Upper lobe of left lung (tissue), 6 donors: Measurements from ENCODE around the gene FOXP1. TPM values are rescaled to one million over a fixed set of nuclear protein-coding genes. Genes with fewer than 3 reads are reported as not detected.

Source experiments
- ATAC-seq, 2 donors: fragments of 200-7000 bp; cut with Tn5 transposase; one replicate each; pipeline ENCODE4 v1.9.1; 2022; ENCODE audit warnings: mild to moderate bottlenecking in 2 of 2, moderate library complexity in 2 of 2; ENCODE audit not compliant: low FRiP score in 2 of 2
- DNase-seq, 2 donors: peaks; one replicate each; pipeline ENCODE4 v3.0.0-alpha.2; 2019 to 2020
- H3K27ac ChIP-seq, 4 donors: fragments of 200-600 bp; sonication (generic); one replicate each; pipeline ENCODE4 v1.5.1; 2016 to 2019
- H3K27me3 ChIP-seq, 4 donors: fragments of 200-600 bp; sonication (generic); one replicate each; pipeline ENCODE4 v1.5.1; 2017 to 2019
- H3K36me3 ChIP-seq, 4 donors: fragments of 200-600 bp; sonication (generic); one replicate each; pipeline ENCODE4 v1.5.1; 2016 to 2019
- H3K4me1 ChIP-seq, 4 donors: fragments of 200-600 bp; sonication (generic); one replicate each; pipeline ENCODE4 v1.5.1; 2018 to 2019
- H3K4me3 ChIP-seq, 4 donors: fragments of 200-600 bp; sonication (generic); one replicate each; pipeline ENCODE4 v1.5.1; 2017 to 2019; ENCODE audit warnings: mild to moderate bottlenecking in 2 of 4, moderate library complexity in 1 of 4
- H3K9me3 ChIP-seq, 4 donors: fragments of 200-600 bp; sonication (generic); one replicate each; pipeline ENCODE4 v1.5.1; 2018 to 2019
- CTCF ChIP-seq, 6 experiments: fragments of 450-650 bp in 4 of 6; fragments of 200-600 bp in 2 of 6; sonication (generic) in 2 of 6; IDR thresholded peaks; one replicate each; pipeline ENCODE4 v1.5.1; 2016 to 2019; ENCODE audit warnings: antibody characterized with exemption in 6 of 6
- EP300 ChIP-seq, 4 donors: sonication (generic); formaldehyde crosslinking; IDR thresholded peaks; one replicate each; pipeline ENCODE4 v1.5.1; 2017; ENCODE audit warnings: antibody characterized with exemption in 4 of 4, control low read depth in 2 of 4
- POLR2A ChIP-seq, 4 donors: fragments of 450-650 bp; IDR thresholded peaks; one replicate each; pipeline ENCODE4 v1.5.1; 2016 to 2017; ENCODE audit warnings: antibody characterized with exemption in 4 of 4, mild to moderate bottlenecking in 2 of 4
- POLR2AphosphoS5 ChIP-seq, 2 donors: sonication (generic); formaldehyde crosslinking; IDR thresholded peaks; one replicate each; pipeline ENCODE4 v1.5.1; 2017; ENCODE audit warnings: antibody characterized with exemption in 2 of 2
- WGBS, 2 donors: methylation state at CpG; one replicate each; pipeline ENCODE4 v1.1.5; 2017 to 2018; 5-methylcytosine and 5-hydroxymethylcytosine counted together
- total RNA-seq, 6 donors: library from RNA; depleted of rRNA in 4 of 6; stranded (reverse); fragments of >200 nt in 4 of 6; gene quantifications; one replicate each; pipeline versions ENCODE4 v1.1.0 to v1.2.1, GENCODE V29; 2016 to 2021
- donor health status: DM: no; HTN: no; CAD: no; lungs with moderate emphysema.
- donor health status: DM: no; HTN: yes; CAD: no; lungs with severe emphysema.

Gene FOXP1
- total RNA-seq, 6 donors from 2014 or later: 103 to 248 (median 134) TPM

- no peak overlapping the region for H3K27ac ChIP-seq
- 70 to 78% methylated on average over 3 of the region's 3 CpGs for WGBS, 2 donors
- no peaks in the 10 kb centered on the region for H3K9me3 ChIP-seq
- DNase-seq: no peak
- no peak overlapping the region for H3K4me3 ChIP-seq
- H3K27me3 ChIP-seq: no peaks in the 10 kb centered on the region
- ATAC-seq: no peak
- H3K4me1 ChIP-seq: peaks cover 0 to 8% (median 5%) of the 10 kb centered on the region in 4 donors
- no peak for TF ChIP-seq EP300 (IDR thresholded peaks at IDR 0.05)
- no peak for TF ChIP-seq POLR2AphosphoS5 (IDR thresholded peaks at IDR 0.05)
- TF ChIP-seq CTCF (IDR thresholded peaks at IDR 0.05): no peak
- no peak for TF ChIP-seq POLR2A (IDR thresholded peaks at IDR 0.05)
- H3K36me3 ChIP-seq: no peaks in the 10 kb centered on the region
Measured at GRCh38 chr3:71525391-71525790, 58.1 kb downstream of the FOXP1 start.

GRCh38 chr3:71524672-71525071 is 58.9 kb downstream of the FOXP1 start:
- no peak for TF ChIP-seq EP300 (IDR thresholded peaks at IDR 0.05)
- TF ChIP-seq POLR2AphosphoS5 (IDR thresholded peaks at IDR 0.05): no peak
- TF ChIP-seq CTCF (IDR thresholded peaks at IDR 0.05): no peak
- no peak for TF ChIP-seq POLR2A (IDR thresholded peaks at IDR 0.05)
- peaks cover 0 to 8% (median 5%) of the 10 kb centered on the region in 4 donors for H3K4me1 ChIP-seq
- no peak for DNase-seq
- no peaks in the 10 kb centered on the region for H3K27me3 ChIP-seq
- ATAC-seq: no peak
- no peaks in the 10 kb centered on the region for H3K36me3 ChIP-seq
- H3K4me3 ChIP-seq: no peak overlapping the region
- 63 to 71% methylated on average over 7 of the region's 7 CpGs for whole genome bisulfite sequencing, 2 donors
- H3K9me3 ChIP-seq: no peaks in the 10 kb centered on the region
- H3K27ac ChIP-seq: no peak overlapping the region

- Histone ChIP-seq H3K27ac (no peak overlapping the region), H3K36me3 (no peaks in the 10 kb centered on the region), H3K9me3 (no peaks in the 10 kb centered on the region), H3K4me3 (no peak overlapping the region), H3K27me3 (no peaks in the 10 kb centered on the region), H3K4me1 (peaks cover 0 to 8% (median 5%) of the 10 kb centered on the region in 4 donors)
- WGBS, 2 donors: 95 to 98% methylated on average over 4 of the region's 4 CpGs
- TF ChIP-seq POLR2A (IDR thresholded peaks at IDR 0.05): no peak
- no peak for TF ChIP-seq EP300 (IDR thresholded peaks at IDR 0.05)
- no peak for TF ChIP-seq POLR2AphosphoS5 (IDR thresholded peaks at IDR 0.05)
- TF ChIP-seq CTCF (IDR thresholded peaks at IDR 0.05): no peak
- DNase-seq: no peak
- no peak for ATAC-seq
Measured at GRCh38 chr3:71523628-71524027, 59.9 kb downstream of the FOXP1 start.

- TF ChIP-seq POLR2A (IDR thresholded peaks at IDR 0.05) (no peak), EP300 (IDR thresholded peaks at IDR 0.05) (no peak), POLR2AphosphoS5 (IDR thresholded peaks at IDR 0.05) (no peak), CTCF (IDR thresholded peaks at IDR 0.05) (no peak)
- 82 to 83% methylated on average over 7 of the region's 7 CpGs for WGBS, 2 donors
Measured at GRCh38 chr3:71521940-71522876, 61.3 kb downstream of the FOXP1 start.

More at GRCh38 chr3:71521940-71522876, 61.3 kb downstream of the FOXP1 start:
- no peak overlapping the region for H3K4me3 ChIP-seq
- peaks cover 0 to 8% (median 6%) of the 10 kb centered on the region in 4 donors for H3K4me1 ChIP-seq
- no peak for ATAC-seq
- H3K36me3 ChIP-seq: no peaks in the 10 kb centered on the region
- no peak for DNase-seq
- no peaks in the 10 kb centered on the region for H3K9me3 ChIP-seq
- no peaks in the 10 kb centered on the region for H3K27me3 ChIP-seq
- peak overlapping the region in 1 of 4 donors; percentile 27 for H3K27ac ChIP-seq
